ENCODE data around the gene ACP2. TPM values are rescaled to one million over a fixed set of nuclear protein-coding genes. Genes with fewer than 3 reads are reported as not detected.

Gene ACP2
- total RNA-seq, 1 donor from 2014 or later, result 33.8 TPM

- Mint-ChIP-seq H3K27ac (no peak overlapping the region), H3K4me3 (peak overlapping the region; percentile 100), H3K4me1 (ENCODE audit: low read depth) (peaks cover 27% of the 10 kb centered on the region), H3K27me3 (ENCODE audit: insufficient read depth) (no peaks in the 10 kb centered on the region), H3K9me3 (no peaks in the 10 kb centered on the region), H3K36me3 (ENCODE audit: low read depth) (peaks cover 10% of the 10 kb centered on the region)
- intact Hi-C loops (cut with micrococcal nuclease), result no loop called here
- no peak for DNase-seq (ENCODE audit: low spot score)
Measured at GRCh38 chr11:47247502-47247901, 1.1 kb downstream of the ACP2 start.

- no peaks in the 10 kb centered on the region for H3K27me3 Mint-ChIP-seq (ENCODE audit: insufficient read depth)
Measured at GRCh38 chr11:47245611-47246357, 2.8 kb downstream of the ACP2 start.

GRCh38 chr11:47244448-47245350 lies 3.9 kb downstream of the ACP2 start:
- Mint-ChIP-seq H3K9me3 (no peaks in the 10 kb centered on the region), H3K27me3 (ENCODE audit: insufficient read depth) (no peaks in the 10 kb centered on the region), H3K27ac (peak overlapping the region; percentile 23), H3K4me3 (no peak overlapping the region), H3K36me3 (ENCODE audit: low read depth) (peaks cover 32% of the 10 kb centered on the region), H3K4me1 (ENCODE audit: low read depth) (peaks cover 37% of the 10 kb centered on the region)
- intact Hi-C loops (cut with micrococcal nuclease), result no loop called here
- no peak for DNase-seq (ENCODE audit: low spot score)

More at GRCh38 chr11:47245611-47246357, 2.8 kb downstream of the ACP2 start:
- H3K4me3 Mint-ChIP-seq, result no peak overlapping the region
- H3K36me3 Mint-ChIP-seq (ENCODE audit: low read depth), result peaks cover 24% of the 10 kb centered on the region
- peaks cover 37% of the 10 kb centered on the region for H3K4me1 Mint-ChIP-seq (ENCODE audit: low read depth)
- no peaks in the 10 kb centered on the region for H3K9me3 Mint-ChIP-seq
- peak overlapping the region; percentile 23 for H3K27ac Mint-ChIP-seq
- no peak for DNase-seq (ENCODE audit: low spot score)
- intact Hi-C loops (cut with micrococcal nuclease), result no loop called here

- no peaks in the 10 kb centered on the region for H3K27me3 Mint-ChIP-seq (ENCODE audit: insufficient read depth)
- H3K36me3 Mint-ChIP-seq (ENCODE audit: low read depth), result peaks cover 35% of the 10 kb centered on the region
- no peak overlapping the region for H3K4me3 Mint-ChIP-seq
- intact Hi-C loops (cut with micrococcal nuclease), result no loop called here
- peak overlapping the region; percentile 12 for H3K27ac Mint-ChIP-seq
- no peaks in the 10 kb centered on the region for H3K9me3 Mint-ChIP-seq
- peaks cover 28% of the 10 kb centered on the region for H3K4me1 Mint-ChIP-seq (ENCODE audit: low read depth)
- no peak for DNase-seq (ENCODE audit: low spot score)
Measured at GRCh38 chr11:47243454-47243853, 5.2 kb downstream of the ACP2 start.

- no peak for DNase-seq (ENCODE audit: low spot score)
- peaks cover 36% of the 10 kb centered on the region for H3K36me3 Mint-ChIP-seq (ENCODE audit: low read depth)
- H3K4me1 Mint-ChIP-seq (ENCODE audit: low read depth), result peaks cover 21% of the 10 kb centered on the region
- H3K4me3 Mint-ChIP-seq, result no peak overlapping the region
- H3K27ac Mint-ChIP-seq, result no peak overlapping the region
- intact Hi-C loops (cut with micrococcal nuclease), result no loop called here
- H3K27me3 Mint-ChIP-seq (ENCODE audit: insufficient read depth), result no peaks in the 10 kb centered on the region
- H3K9me3 Mint-ChIP-seq, result no peaks in the 10 kb centered on the region
Measured at GRCh38 chr11:47242596-47243192, 5.9 kb downstream of the ACP2 start.

GRCh38 chr11:47241841-47242301 lies 6.7 kb downstream of the ACP2 start:
- Mint-ChIP-seq H3K27ac (peak overlapping the region; percentile 42), H3K4me1 (ENCODE audit: low read depth) (peaks cover 16% of the 10 kb centered on the region), H3K4me3 (no peak overlapping the region), H3K27me3 (ENCODE audit: insufficient read depth) (no peaks in the 10 kb centered on the region), H3K9me3 (no peaks in the 10 kb centered on the region), H3K36me3 (ENCODE audit: low read depth) (peaks cover 40% of the 10 kb centered on the region)
- intact Hi-C loops (cut with micrococcal nuclease), result no loop called here
- no peak for DNase-seq (ENCODE audit: low spot score)

- intact Hi-C loops (cut with micrococcal nuclease), result no loop called here
- Mint-ChIP-seq H3K27ac (no peak overlapping the region), H3K4me1 (ENCODE audit: low read depth) (peaks cover 29% of the 10 kb centered on the region), H3K36me3 (ENCODE audit: low read depth) (peaks cover 50% of the 10 kb centered on the region), H3K9me3 (no peaks in the 10 kb centered on the region), H3K27me3 (ENCODE audit: insufficient read depth) (no peaks in the 10 kb centered on the region), H3K4me3 (no peak overlapping the region)
- DNase-seq (ENCODE audit: low spot score), result no peak
Measured at GRCh38 chr11:47239852-47240251, 8.8 kb downstream of the ACP2 start.

- no peaks in the 10 kb centered on the region for H3K9me3 Mint-ChIP-seq
- intact Hi-C loops (cut with micrococcal nuclease), result no loop called here
- peak overlapping the region; percentile 36 for H3K27ac Mint-ChIP-seq
- peaks cover 48% of the 10 kb centered on the region for H3K36me3 Mint-ChIP-seq (ENCODE audit: low read depth)
- H3K4me1 Mint-ChIP-seq (ENCODE audit: low read depth), result peaks cover 33% of the 10 kb centered on the region
- no peak overlapping the region for H3K4me3 Mint-ChIP-seq
- no peak for DNase-seq (ENCODE audit: low spot score)
- H3K27me3 Mint-ChIP-seq (ENCODE audit: insufficient read depth), result no peaks in the 10 kb centered on the region
Measured at GRCh38 chr11:47236482-47236881, 12.1 kb downstream of the ACP2 start.

GRCh38 chr11:47235163-47235562 lies 13.5 kb downstream of the ACP2 start:
- H3K4me1 Mint-ChIP-seq (ENCODE audit: low read depth), result peaks cover 37% of the 10 kb centered on the region
- peak overlapping the region; percentile 38 for H3K4me3 Mint-ChIP-seq
- no peaks in the 10 kb centered on the region for H3K9me3 Mint-ChIP-seq
- no peaks in the 10 kb centered on the region for H3K27me3 Mint-ChIP-seq (ENCODE audit: insufficient read depth)
- peak overlapping the region; percentile 74 for H3K27ac Mint-ChIP-seq
- DNase-seq (ENCODE audit: low spot score), result no peak
- peaks cover 43% of the 10 kb centered on the region for H3K36me3 Mint-ChIP-seq (ENCODE audit: low read depth)
- intact Hi-C loops (cut with micrococcal nuclease), result loop anchor here (2.0 kb wide), 1 partner anchor 34 kb away; no protein-coding TSS in a partner anchor

- H3K9me3 Mint-ChIP-seq, result no peaks in the 10 kb centered on the region
- H3K4me1 Mint-ChIP-seq (ENCODE audit: low read depth), result peaks cover 37% of the 10 kb centered on the region
- peak overlapping the region; percentile 38 for H3K4me3 Mint-ChIP-seq
- peak; percentile 41 for DNase-seq (ENCODE audit: low spot score)
- intact Hi-C loops (cut with micrococcal nuclease), result loop anchor here (1.0 to 2.0 kb wide), 2 partner anchors 9 to 34 kb away; no protein-coding TSS in a partner anchor
- H3K27me3 Mint-ChIP-seq (ENCODE audit: insufficient read depth), result no peaks in the 10 kb centered on the region
- H3K36me3 Mint-ChIP-seq (ENCODE audit: low read depth), result peaks cover 39% of the 10 kb centered on the region
- peak overlapping the region; percentile 74 for H3K27ac Mint-ChIP-seq
Measured at GRCh38 chr11:47234669-47235100, 13.9 kb downstream of the ACP2 start.

- H3K27ac Mint-ChIP-seq, result peak overlapping the region; percentile 83
- no peaks in the 10 kb centered on the region for H3K9me3 Mint-ChIP-seq
- H3K4me3 Mint-ChIP-seq, result peak overlapping the region; percentile 64
- intact Hi-C loops (cut with micrococcal nuclease), result loop anchor here (1.0 to 2.0 kb wide), 2 partner anchors 9 to 35 kb away; no protein-coding TSS in a partner anchor
- DNase-seq (ENCODE audit: low spot score), result no peak
- peaks cover 41% of the 10 kb centered on the region for H3K4me1 Mint-ChIP-seq (ENCODE audit: low read depth)
- no peaks in the 10 kb centered on the region for H3K27me3 Mint-ChIP-seq (ENCODE audit: insufficient read depth)
- H3K36me3 Mint-ChIP-seq (ENCODE audit: low read depth), result peaks cover 39% of the 10 kb centered on the region
Measured at GRCh38 chr11:47233989-47234668, 14.5 kb downstream of the ACP2 start.

GRCh38 chr11:47233051-47233450 lies 15.6 kb downstream of the ACP2 start:
- H3K27ac Mint-ChIP-seq, result no peak overlapping the region
- peaks cover 44% of the 10 kb centered on the region for H3K36me3 Mint-ChIP-seq (ENCODE audit: low read depth)

More at GRCh38 chr11:47233051-47233450, 15.6 kb downstream of the ACP2 start:
- no peaks in the 10 kb centered on the region for H3K27me3 Mint-ChIP-seq (ENCODE audit: insufficient read depth)
- intact Hi-C loops (cut with micrococcal nuclease), result no loop called here
- no peaks in the 10 kb centered on the region for H3K9me3 Mint-ChIP-seq
- peaks cover 45% of the 10 kb centered on the region for H3K4me1 Mint-ChIP-seq (ENCODE audit: low read depth)
- no peak for DNase-seq (ENCODE audit: low spot score)
- no peak overlapping the region for H3K4me3 Mint-ChIP-seq
